A673 (cell line): ENCODE data around the gene PHACTR3.

Experiments
- CTCF ChIP-seq: fragments of 300-800, 200-600 bp; sonication (generic); conservative IDR thresholded peaks from 2 replicates; pipeline ENCODE4 v1.5.1; 2017; ENCODE audit warnings: low read depth, mild to moderate bottlenecking, antibody characterized with exemption, low read length, moderate library complexity, mixed read lengths
- EZH2 ChIP-seq: fragments of 200-600 bp; sonication (generic); IDR thresholded peaks from 2 replicates; pipeline ENCODE4 v1.6.1; 2017; ENCODE audit warnings: borderline replicate concordance, low read depth, mild to moderate bottlenecking, mixed read lengths, antibody characterized with exemption, low read length; ENCODE audit not compliant: poor library complexity, severe bottlenecking

GRCh38 chr20:59871096-59871495, 266.8 kb downstream of the PHACTR3 start:
- TF ChIP-seq CTCF = no peak
- no peak for TF ChIP-seq EZH2
